ENCODE data around the gene SNAI3.

Gene SNAI3

DNA sequence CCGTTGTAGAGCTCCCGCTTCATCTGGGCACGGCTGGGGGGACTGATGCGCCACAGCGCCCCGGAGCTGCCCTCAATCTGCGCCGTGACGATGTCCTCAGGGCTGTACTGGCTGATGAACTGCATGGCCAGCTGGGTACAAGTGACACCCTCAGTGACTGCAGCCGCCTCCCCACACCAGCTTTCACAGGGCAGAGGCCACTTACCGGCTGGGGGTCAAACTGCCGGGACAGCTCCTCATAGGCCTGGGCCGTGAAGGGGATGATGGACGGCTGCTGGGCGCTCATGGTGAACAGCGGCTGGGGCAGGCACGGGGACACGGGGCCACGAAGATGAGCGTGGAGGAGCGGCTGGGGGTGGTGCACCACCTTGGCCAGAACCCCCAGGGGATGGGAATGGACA, 30.3 kb upstream of the SNAI3 start:
- H2AFZ ChIP-seq (ENCODE audit: low read depth, low read length, severe bottlenecking): no peak overlapping the region
- H3F3A ChIP-seq (ENCODE audit: insufficient read depth): no peaks in the 10 kb centered on the region
- H3K9ac ChIP-seq (ENCODE audit: low read length): no peak overlapping the region
- no peak overlapping the region for H3K4me3 ChIP-seq (ENCODE audit: insufficient read depth, low read length, poor library complexity, severe bottlenecking)
- no peaks in the 10 kb centered on the region for H3K9me3 ChIP-seq (ENCODE audit: insufficient read depth, low read length)
- no peak overlapping the region for H3K27ac ChIP-seq (ENCODE audit: low read depth, low read length)
- TF ChIP-seq, protein P1, sequence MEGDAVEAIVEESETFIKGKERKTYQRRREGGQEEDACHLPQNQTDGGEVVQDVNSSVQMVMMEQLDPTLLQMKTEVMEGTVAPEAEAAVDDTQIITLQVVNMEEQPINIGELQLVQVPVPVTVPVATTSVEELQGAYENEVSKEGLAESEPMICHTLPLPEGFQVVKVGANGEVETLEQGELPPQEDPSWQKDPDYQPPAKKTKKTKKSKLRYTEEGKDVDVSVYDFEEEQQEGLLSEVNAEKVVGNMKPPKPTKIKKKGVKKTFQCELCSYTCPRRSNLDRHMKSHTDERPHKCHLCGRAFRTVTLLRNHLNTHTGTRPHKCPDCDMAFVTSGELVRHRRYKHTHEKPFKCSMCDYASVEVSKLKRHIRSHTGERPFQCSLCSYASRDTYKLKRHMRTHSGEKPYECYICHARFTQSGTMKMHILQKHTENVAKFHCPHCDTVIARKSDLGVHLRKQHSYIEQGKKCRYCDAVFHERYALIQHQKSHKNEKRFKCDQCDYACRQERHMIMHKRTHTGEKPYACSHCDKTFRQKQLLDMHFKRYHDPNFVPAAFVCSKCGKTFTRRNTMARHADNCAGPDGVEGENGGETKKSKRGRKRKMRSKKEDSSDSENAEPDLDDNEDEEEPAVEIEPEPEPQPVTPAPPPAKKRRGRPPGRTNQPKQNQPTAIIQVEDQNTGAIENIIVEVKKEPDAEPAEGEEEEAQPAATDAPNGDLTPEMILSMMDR (IDR thresholded peaks at IDR 0.05; ENCODE audit: insufficient read depth, low read length, poor library complexity, severe bottlenecking): no peak
- TF ChIP-seq EZH2phosphoT487 (conservative IDR thresholded peaks at IDR 0.05; ENCODE audit: low read length): no peak
- H3K4me2 ChIP-seq (ENCODE audit: low read depth, low read length, poor library complexity, severe bottlenecking): no peak overlapping the region
- no peaks in the 10 kb centered on the region for H4K20me1 ChIP-seq (ENCODE audit: low read depth, low read length)
- no peaks in the 10 kb centered on the region for H3K79me2 ChIP-seq (ENCODE audit: insufficient read depth, low read length)
- H3K36me3 ChIP-seq (ENCODE audit: low read length): no peaks in the 10 kb centered on the region
- H3K9me2 ChIP-seq (replicated peaks; ENCODE audit: insufficient read depth, low read length): no peaks in the 10 kb centered on the region
- H3K27me3 ChIP-seq (ENCODE audit: low read length): no peaks in the 10 kb centered on the region

DNA sequence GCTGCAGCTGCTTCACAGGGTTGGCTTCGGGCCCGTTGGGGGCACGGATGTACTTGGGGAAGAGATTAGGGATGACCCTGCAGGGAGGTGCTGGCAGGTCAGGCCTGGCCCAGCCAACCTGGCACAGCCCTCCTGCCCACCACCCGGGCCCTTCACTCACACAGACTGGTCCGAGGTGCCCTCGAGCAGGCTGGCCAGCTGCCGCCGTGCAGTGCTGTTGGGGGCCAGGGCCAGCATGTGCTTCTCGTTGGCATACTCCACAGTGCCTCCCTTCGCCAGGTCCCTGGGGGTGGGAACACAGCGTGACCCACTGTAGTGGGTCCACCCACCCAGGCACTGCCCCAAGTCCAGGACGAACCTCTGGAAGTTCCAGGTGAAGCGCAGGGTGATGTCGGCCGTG, 29.9 kb upstream of the SNAI3 start:
- TF ChIP-seq, protein P1 (IDR thresholded peaks at IDR 0.05; ENCODE audit: insufficient read depth, low read length, poor library complexity, severe bottlenecking): no peak
- TF ChIP-seq EZH2phosphoT487 (conservative IDR thresholded peaks at IDR 0.05; ENCODE audit: low read length): no peak
- no peak overlapping the region for H3K27ac ChIP-seq (ENCODE audit: low read depth, low read length)
- no peak overlapping the region for H2AFZ ChIP-seq (ENCODE audit: low read depth, low read length, severe bottlenecking)
- no peaks in the 10 kb centered on the region for H3K36me3 ChIP-seq (ENCODE audit: low read length)
- no peaks in the 10 kb centered on the region for H3K27me3 ChIP-seq (ENCODE audit: low read length)
- H3K9ac ChIP-seq (ENCODE audit: low read length): no peak overlapping the region
- no peak overlapping the region for H3K4me2 ChIP-seq (ENCODE audit: low read depth, low read length, poor library complexity, severe bottlenecking)
- H3F3A ChIP-seq (ENCODE audit: insufficient read depth): no peaks in the 10 kb centered on the region
- no peak overlapping the region for H3K4me3 ChIP-seq (ENCODE audit: insufficient read depth, low read length, poor library complexity, severe bottlenecking)
- no peaks in the 10 kb centered on the region for H4K20me1 ChIP-seq (ENCODE audit: low read depth, low read length)
- no peaks in the 10 kb centered on the region for H3K9me3 ChIP-seq (ENCODE audit: insufficient read depth, low read length)
- H3K9me2 ChIP-seq (replicated peaks; ENCODE audit: insufficient read depth, low read length): no peaks in the 10 kb centered on the region
- H3K79me2 ChIP-seq (ENCODE audit: insufficient read depth, low read length): no peaks in the 10 kb centered on the region

DNA sequence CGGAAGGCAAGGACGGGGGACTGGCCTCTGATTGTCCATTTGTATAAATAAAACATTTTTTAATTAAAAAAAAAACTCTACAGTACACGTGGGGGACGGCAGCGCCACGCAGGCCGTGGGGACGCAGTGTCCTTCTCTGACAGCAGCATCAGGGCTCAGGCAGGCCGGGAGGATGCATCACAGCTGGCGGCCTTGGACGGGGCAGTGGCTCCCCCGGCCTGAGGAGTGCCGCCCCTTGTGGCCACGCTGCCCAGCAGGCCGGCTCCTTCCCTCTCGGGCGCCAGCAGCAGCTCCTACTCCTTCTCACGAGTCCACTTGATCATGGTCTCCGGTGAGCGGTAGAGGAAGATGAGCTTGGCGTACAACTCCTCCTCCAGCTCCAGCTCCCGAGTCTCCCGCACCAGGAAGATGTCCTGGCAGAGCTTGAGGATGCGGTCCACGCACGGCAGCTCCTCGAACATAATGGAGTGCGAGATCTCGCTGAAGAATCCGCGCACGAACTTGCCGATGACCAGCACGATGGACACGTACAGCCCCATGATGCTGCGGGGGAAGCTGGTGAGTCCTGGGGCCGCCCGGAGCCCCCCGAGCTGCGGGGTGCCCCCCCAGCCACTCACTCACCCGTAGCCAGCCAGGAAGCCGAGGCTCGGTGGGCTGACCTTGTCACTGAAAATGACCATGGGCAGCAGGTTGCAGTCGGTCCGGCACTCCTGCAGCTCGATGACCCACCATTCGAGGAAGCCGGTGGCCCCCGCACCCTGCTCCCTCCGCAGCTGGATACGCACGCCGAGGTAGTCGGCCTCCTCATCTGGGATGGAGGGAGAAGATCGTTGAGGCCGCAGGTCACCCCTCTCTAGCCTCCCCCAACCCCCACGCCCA, 29.2 kb upstream of the SNAI3 start:
- H2AFZ ChIP-seq (ENCODE audit: low read depth, low read length, severe bottlenecking): no peak overlapping the region
- no peaks in the 10 kb centered on the region for H4K20me1 ChIP-seq (ENCODE audit: low read depth, low read length)
- H3K9ac ChIP-seq (ENCODE audit: low read length): no peak overlapping the region
- H3K4me2 ChIP-seq (ENCODE audit: low read depth, low read length, poor library complexity, severe bottlenecking): no peak overlapping the region
- H3K9me2 ChIP-seq (replicated peaks; ENCODE audit: insufficient read depth, low read length): no peaks in the 10 kb centered on the region
- H3K27ac ChIP-seq (ENCODE audit: low read depth, low read length): no peak overlapping the region
- H3K79me2 ChIP-seq (ENCODE audit: insufficient read depth, low read length): no peaks in the 10 kb centered on the region
- no peak for TF ChIP-seq EZH2phosphoT487 (conservative IDR thresholded peaks at IDR 0.05; ENCODE audit: low read length)
- TF ChIP-seq, protein P1 (IDR thresholded peaks at IDR 0.05; ENCODE audit: insufficient read depth, low read length, poor library complexity, severe bottlenecking): no peak
- H3K27me3 ChIP-seq (ENCODE audit: low read length): no peaks in the 10 kb centered on the region
- H3K9me3 ChIP-seq (ENCODE audit: insufficient read depth, low read length): no peaks in the 10 kb centered on the region
- no peak overlapping the region for H3K4me3 ChIP-seq (ENCODE audit: insufficient read depth, low read length, poor library complexity, severe bottlenecking)
- H3F3A ChIP-seq (ENCODE audit: insufficient read depth): no peaks in the 10 kb centered on the region
- no peaks in the 10 kb centered on the region for H3K36me3 ChIP-seq (ENCODE audit: low read length)

All from SU-DHL-6 (cell line).